Measurements from ENCODE around the gene SLC27A4. TPM values are rescaled to one million over a fixed set of nuclear protein-coding genes. Genes with fewer than 3 reads are reported as not detected.
"Not testable (repeated sequence)": the region's sequence is repeated elsewhere in the genome, so short reads cannot be mapped to it uniquely, and the experiment has no call there.

The SLC27A4 gene
- total RNA-seq, 2 donors from 2014 or later = 7.7 to 22.3 TPM

DNA sequence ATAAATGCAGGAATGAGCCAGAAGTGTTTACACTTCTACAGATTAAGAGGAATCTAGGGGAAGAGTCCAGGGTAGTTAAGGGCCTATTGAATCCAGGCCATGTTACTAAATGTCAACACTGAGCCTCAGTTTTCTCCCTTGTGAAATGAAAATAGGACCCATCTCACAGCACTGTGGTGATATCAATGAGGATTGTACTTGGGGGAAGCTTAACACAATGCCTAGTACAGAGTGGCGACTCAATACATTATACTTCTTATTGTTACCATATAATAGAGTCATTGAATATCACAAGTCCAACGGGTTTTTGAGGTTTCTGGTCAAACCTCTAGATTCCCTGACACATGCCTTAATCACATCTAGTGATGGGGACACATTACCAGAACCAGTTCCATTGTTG lies 22.7 kb upstream of the SLC27A4 start:
- H3K27me3 Mint-ChIP-seq = no peaks in the 10 kb centered on the region
- no peak for ATAC-seq (replicated peaks)
- H3K27ac Mint-ChIP-seq = peak overlapping the region; percentile 64
- no peak overlapping the region for H3K4me3 Mint-ChIP-seq
- H3K36me3 Mint-ChIP-seq (ENCODE audit: low read depth) = peaks cover 68% of the 10 kb centered on the region
- no peaks in the 10 kb centered on the region for H3K4me1 Mint-ChIP-seq
- no peaks in the 10 kb centered on the region for H3K9me3 Mint-ChIP-seq

DNA sequence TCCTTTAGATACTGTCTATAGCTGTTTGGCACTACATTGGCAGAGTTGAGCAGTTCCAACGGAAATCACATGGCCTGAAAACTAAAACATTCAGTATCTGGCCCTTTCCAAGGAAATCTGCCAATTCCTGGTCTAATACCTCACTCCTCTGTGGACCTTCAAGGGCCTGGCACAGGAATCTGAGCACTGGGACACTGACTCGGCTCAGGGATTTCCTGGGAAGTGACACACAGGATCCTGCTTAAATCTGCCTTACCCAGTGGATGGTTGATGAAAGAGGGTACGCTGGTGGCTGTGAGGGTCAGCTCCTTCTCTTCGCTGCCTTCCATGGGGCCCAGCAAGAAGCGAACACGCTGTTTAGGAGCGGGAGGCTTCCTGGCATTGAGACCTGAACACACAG lies 19.0 kb upstream of the SLC27A4 start:
- Mint-ChIP-seq H3K27ac (peak overlapping the region; percentile 98), H3K4me1 (peaks cover 8% of the 10 kb centered on the region), H3K9me3 (no peaks in the 10 kb centered on the region), H3K36me3 (ENCODE audit: low read depth) (peaks cover 48% of the 10 kb centered on the region), H3K27me3 (no peaks in the 10 kb centered on the region), H3K4me3 (peak overlapping the region; percentile 88)
- no peak for ATAC-seq (replicated peaks)

GRCh38 chr9:128321879-128322403 lies 18.4 kb upstream of the SLC27A4 start:
- peak; percentile 7 for ATAC-seq (replicated peaks)
- H3K27ac Mint-ChIP-seq = peak overlapping the region; percentile 98
- H3K27me3 Mint-ChIP-seq = no peaks in the 10 kb centered on the region
- peak overlapping the region; percentile 88 for H3K4me3 Mint-ChIP-seq
- peaks cover 42% of the 10 kb centered on the region for H3K36me3 Mint-ChIP-seq (ENCODE audit: low read depth)
- peaks cover 8% of the 10 kb centered on the region for H3K4me1 Mint-ChIP-seq
- H3K9me3 Mint-ChIP-seq = no peaks in the 10 kb centered on the region

DNA sequence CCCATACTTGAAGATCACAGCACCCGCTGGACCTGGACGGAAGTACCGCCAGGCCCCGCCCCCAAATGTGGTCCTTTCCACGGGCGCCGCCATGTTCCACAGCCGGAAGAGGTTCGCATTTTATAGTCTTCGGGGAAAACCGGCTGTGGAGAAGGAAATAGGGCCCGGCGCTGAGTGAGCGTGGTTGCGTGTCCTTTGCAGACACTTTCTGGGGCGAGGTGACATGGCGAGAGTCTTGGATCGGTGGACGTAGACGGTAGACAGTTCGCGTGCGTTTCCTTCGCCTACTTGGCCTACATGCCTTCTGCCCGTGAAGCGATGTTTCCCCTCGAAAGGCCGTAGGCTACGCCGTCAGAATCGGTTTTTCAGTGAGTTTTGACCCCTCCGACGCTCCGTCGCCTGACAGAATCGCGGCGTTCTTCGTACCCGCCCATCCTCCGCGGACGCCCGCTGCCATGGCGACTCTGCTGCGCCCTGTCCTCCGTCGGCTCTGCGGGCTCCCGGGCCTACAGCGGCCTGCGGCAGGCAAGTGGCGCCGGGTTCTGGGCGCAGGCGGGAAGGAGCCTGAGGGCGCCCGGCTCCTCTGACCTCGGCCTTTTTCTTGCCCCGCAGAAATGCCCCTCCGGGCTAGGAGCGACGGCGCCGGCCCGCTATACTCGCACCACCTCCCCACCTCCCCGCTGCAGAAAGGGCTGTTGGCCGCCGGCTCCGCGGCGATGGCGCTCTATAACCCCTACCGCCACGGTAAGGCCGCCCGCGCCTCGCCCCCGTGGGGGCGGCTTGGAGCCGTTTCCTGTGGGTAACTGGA lies 17.7 kb upstream of the SLC27A4 start, which contains the start of the genes COQ4 and TRUB2:
Gene COQ4, plus strand, starts transcription at position 436 of the 808 bp plus-strand sequence. Its CDS starts 20 bp downstream, at position 456.
Gene TRUB2, minus strand, starts transcription at position 44 of the 808 bp plus-strand sequence. Its CDS starts 39 bp downstream, at position 5.
- ATAC-seq (replicated peaks) = peak; percentile 90
- Mint-ChIP-seq H3K27ac (peak within 1 kb of the TSS; percentile 98), H3K4me3 (peak within 1 kb of the TSS; percentile 88), H3K9me3 (no peaks in the 10 kb centered on the region), H3K36me3 (ENCODE audit: low read depth) (peaks cover 37% of the 10 kb centered on the region), H3K27me3 (no peaks in the 10 kb centered on the region), H3K4me1 (peaks cover 8% of the 10 kb centered on the region)

GRCh38 chr9:128323212-128323730 lies 17.1 kb upstream of the SLC27A4 start:
- peak; percentile 38 for ATAC-seq (replicated peaks)

DNA sequence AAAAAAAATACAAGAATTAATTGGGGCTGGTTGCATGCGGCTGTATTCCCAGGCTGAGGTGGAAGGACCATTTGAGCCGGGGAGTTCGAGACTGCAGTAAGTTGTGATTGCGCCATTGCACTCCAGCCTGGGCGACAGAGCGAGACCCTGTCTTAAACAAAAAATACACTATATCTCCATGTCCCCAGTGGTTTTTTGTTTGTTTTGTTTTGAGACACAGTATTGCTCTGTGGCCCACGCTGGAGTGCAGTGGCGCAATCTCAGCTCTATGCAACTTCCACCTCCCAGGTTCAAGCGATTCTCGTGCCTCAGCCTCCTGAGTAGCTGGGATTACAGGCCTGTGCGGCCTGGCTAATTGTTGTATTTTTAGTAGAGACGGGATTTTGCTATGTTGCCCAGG lies 16.5 kb upstream of the SLC27A4 start:
- H3K4me1 Mint-ChIP-seq = peaks cover 8% of the 10 kb centered on the region
- H3K4me3 Mint-ChIP-seq = peak overlapping the region; percentile 88
- H3K27me3 Mint-ChIP-seq = no peaks in the 10 kb centered on the region
- ATAC-seq (replicated peaks) = no peak
- H3K27ac Mint-ChIP-seq = peak overlapping the region; percentile 98
- no peaks in the 10 kb centered on the region for H3K9me3 Mint-ChIP-seq
- peaks cover 39% of the 10 kb centered on the region for H3K36me3 Mint-ChIP-seq (ENCODE audit: low read depth)

More at GRCh38 chr9:128323212-128323730, 17.1 kb upstream of the SLC27A4 start:
- Mint-ChIP-seq H3K27ac (peak overlapping the region; percentile 98), H3K4me1 (peaks cover 8% of the 10 kb centered on the region), H3K36me3 (ENCODE audit: low read depth) (peaks cover 39% of the 10 kb centered on the region), H3K9me3 (no peaks in the 10 kb centered on the region), H3K4me3 (peak overlapping the region; percentile 88), H3K27me3 (no peaks in the 10 kb centered on the region)

DNA sequence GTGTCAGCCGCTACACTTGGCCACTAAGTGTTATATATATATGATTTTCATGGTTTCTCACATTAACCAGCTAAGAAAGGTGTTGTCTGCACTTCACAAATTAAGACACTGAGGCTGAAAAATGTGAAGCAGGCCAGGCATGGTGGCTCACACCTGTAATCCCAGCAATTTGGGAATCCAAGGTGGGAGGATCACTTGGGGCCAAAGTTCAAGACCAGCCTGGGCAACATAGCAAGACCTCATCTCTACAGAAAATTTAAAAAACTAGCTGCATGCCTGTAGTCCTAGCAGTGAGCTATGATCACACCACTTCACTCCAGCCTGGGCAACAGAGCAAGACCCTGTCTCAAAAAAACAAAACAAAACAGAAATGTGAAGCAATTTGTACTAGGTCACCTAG lies 15.9 kb upstream of the SLC27A4 start:
- H3K4me1 Mint-ChIP-seq = peaks cover 8% of the 10 kb centered on the region
- H3K4me3 Mint-ChIP-seq = peak overlapping the region; percentile 88
- H3K36me3 Mint-ChIP-seq (ENCODE audit: low read depth) = peaks cover 39% of the 10 kb centered on the region
- peak overlapping the region; percentile 33 for H3K27ac Mint-ChIP-seq
- ATAC-seq (replicated peaks) = no peak
- H3K27me3 Mint-ChIP-seq = no peaks in the 10 kb centered on the region
- H3K9me3 Mint-ChIP-seq = no peaks in the 10 kb centered on the region

DNA sequence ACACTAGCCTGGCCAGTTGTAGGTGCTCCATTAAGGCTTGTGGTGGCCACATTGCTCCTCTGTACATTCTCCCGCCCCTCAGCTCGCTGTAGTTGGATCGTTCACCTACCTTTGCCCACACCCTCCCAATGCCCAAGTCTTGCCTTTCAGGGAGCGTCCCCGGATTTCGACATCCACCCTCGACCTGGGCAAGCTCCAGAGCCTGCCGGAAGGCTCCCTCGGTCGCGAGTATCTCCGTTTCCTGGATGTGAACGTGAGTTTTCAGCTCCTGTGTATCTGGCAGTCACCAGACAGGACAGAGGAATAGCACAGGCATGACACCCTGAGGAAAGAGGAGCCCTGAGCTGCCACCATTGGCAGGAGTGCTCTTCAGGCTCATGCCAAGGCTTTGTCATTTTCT lies 14.7 kb upstream of the SLC27A4 start:
- no peak overlapping the region for H3K4me3 Mint-ChIP-seq
- peaks cover 8% of the 10 kb centered on the region for H3K4me1 Mint-ChIP-seq
- peaks cover 32% of the 10 kb centered on the region for H3K36me3 Mint-ChIP-seq (ENCODE audit: low read depth)
- H3K27ac Mint-ChIP-seq = peak overlapping the region; percentile 28
- ATAC-seq (replicated peaks) = no peak
- H3K9me3 Mint-ChIP-seq = no peaks in the 10 kb centered on the region
- no peaks in the 10 kb centered on the region for H3K27me3 Mint-ChIP-seq

GRCh38 chr9:128333451-128333869 lies 6.9 kb upstream of the SLC27A4 start:
- Mint-ChIP-seq H3K27ac (no peak overlapping the region), H3K9me3 (no peaks in the 10 kb centered on the region), H3K36me3 (ENCODE audit: low read depth) (peaks cover 12% of the 10 kb centered on the region), H3K4me1 (no peaks in the 10 kb centered on the region), H3K4me3 (no peak overlapping the region), H3K27me3 (no peaks in the 10 kb centered on the region)
- no peak for ATAC-seq (replicated peaks)

GRCh38 chr9:128335161-128335560 lies 5.2 kb upstream of the SLC27A4 start:
- Mint-ChIP-seq H3K27me3 (no peaks in the 10 kb centered on the region), H3K4me3 (no peak overlapping the region), H3K4me1 (no peaks in the 10 kb centered on the region), H3K27ac (no peak overlapping the region), H3K9me3 (no peaks in the 10 kb centered on the region), H3K36me3 (ENCODE audit: low read depth) (peaks cover 12% of the 10 kb centered on the region)
- no peak for ATAC-seq (replicated peaks)

DNA sequence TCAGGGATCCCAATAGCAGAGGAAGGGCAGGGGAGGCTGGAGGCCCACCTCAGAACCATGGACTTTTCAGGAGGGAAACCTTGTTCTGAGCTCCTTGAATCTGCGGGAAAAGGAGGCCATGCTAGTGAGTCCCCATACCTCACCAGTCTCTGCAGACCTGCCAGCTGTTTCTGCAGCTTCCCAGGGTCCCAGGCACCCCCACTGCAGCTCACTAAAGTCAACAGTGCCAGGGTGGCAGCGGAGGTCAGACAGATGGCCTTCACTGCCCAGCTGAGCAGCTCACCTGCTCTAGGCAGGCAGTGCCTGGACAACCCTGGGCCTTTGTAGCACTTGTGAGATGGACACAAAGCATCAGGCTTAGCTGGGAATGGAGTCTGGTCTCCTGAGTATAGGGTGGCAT lies 4.4 kb upstream of the SLC27A4 start:
- H3K4me1 Mint-ChIP-seq = no peaks in the 10 kb centered on the region
- no peaks in the 10 kb centered on the region for H3K9me3 Mint-ChIP-seq
- H3K27me3 Mint-ChIP-seq = no peaks in the 10 kb centered on the region
- H3K27ac Mint-ChIP-seq = no peak overlapping the region
- peaks cover 12% of the 10 kb centered on the region for H3K36me3 Mint-ChIP-seq (ENCODE audit: low read depth)
- ATAC-seq (replicated peaks) = no peak
- no peak overlapping the region for H3K4me3 Mint-ChIP-seq

DNA sequence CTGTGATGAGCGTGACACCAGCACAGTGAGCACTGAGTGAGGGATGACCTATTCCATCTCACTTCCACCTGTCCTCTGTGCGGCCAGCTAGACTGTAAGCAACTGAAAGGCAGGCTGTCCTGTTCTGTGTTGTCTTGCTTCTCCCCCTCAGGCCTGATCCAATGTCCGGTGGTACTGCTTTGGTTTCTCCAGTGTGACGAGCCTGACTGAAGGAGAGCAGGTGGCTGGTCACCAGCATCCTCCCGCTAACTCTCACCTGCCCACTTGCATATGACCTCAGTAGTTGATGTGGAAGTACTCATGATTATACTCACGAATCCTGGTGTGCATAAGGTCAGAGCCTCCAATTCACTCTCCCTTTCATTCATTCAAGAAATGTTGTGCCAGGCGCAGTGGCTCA lies 2.4 kb upstream of the SLC27A4 start:
- peaks cover 11% of the 10 kb centered on the region for H3K36me3 Mint-ChIP-seq (ENCODE audit: low read depth)
- no peaks in the 10 kb centered on the region for H3K27me3 Mint-ChIP-seq
- H3K27ac Mint-ChIP-seq = no peak overlapping the region
- H3K4me3 Mint-ChIP-seq = no peak overlapping the region
- no peak for ATAC-seq (replicated peaks)
- peaks cover 6% of the 10 kb centered on the region for H3K4me1 Mint-ChIP-seq
- H3K9me3 Mint-ChIP-seq = no peaks in the 10 kb centered on the region

DNA sequence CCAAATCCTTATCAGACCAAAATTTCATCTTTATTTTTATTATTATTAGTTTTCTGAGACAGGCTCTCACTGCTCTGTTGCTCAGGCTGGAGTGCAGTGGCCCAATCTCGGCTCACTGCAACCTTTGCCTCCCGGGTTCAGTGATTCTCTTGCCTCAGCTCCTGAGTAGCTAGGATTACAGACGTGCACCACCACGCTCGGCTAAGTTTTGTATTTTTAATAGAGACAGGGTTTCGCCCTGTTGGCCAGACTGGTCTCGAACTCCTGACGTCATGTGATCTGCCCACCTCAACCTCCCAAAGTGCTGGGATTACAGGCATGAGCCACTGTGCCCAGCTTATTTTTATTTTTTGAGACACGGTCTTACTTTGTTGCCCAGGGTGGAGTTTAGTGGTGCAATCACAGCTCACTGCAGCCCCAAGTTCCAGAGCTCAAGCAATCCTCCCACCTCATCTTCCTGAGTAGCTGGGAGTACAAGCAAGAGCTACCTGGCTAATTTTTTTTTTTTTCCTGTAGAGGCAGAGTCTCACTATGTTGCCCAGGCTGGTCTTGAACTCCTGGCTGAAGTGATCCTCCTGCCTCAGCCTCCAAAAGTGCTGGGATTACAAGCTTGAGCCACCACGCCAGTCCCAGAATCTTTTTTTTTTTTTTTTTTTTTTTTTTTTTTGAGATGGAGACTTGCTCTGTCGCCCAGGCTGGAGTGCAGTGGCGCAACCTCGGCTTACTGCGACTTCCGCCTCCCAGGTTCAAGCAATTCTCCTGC lies 1.3 kb upstream of the SLC27A4 start:
- H3K4me1 Mint-ChIP-seq; ATAC-seq (replicated peaks); H3K27me3 Mint-ChIP-seq; H3K27ac Mint-ChIP-seq; H3K9me3 Mint-ChIP-seq: not testable (repeated sequence)
- peak overlapping the region; percentile 73 for H3K4me3 Mint-ChIP-seq
- peaks cover 13% of the 10 kb centered on the region for H3K36me3 Mint-ChIP-seq (ENCODE audit: low read depth)

GRCh38 chr9:128340691-128341434 lies 536 bp downstream of the SLC27A4 start:
- peak overlapping the region; percentile 83 for H3K27ac Mint-ChIP-seq
- peak overlapping the region; percentile 87 for H3K4me3 Mint-ChIP-seq
- H3K9me3 Mint-ChIP-seq = no peaks in the 10 kb centered on the region
- peaks cover 6% of the 10 kb centered on the region for H3K4me1 Mint-ChIP-seq
- peak; percentile 15 for ATAC-seq (replicated peaks)
- H3K36me3 Mint-ChIP-seq (ENCODE audit: low read depth) = peaks cover 20% of the 10 kb centered on the region
- no peaks in the 10 kb centered on the region for H3K27me3 Mint-ChIP-seq

All from activated T-helper 17 cell treated with anti-CD3 and anti-CD28 coated beads, Interleukin-2, amount 50 U/mL, for 72 hours (primary cell).